Subcutaneous adipose tissue (tissue), 4 donors: Measurements from ENCODE around the gene EPHA5. TPM values are rescaled to one million over a fixed set of nuclear protein-coding genes. Genes with fewer than 3 reads are reported as not detected.

Experiments used
- CTCF ChIP-seq: fragments of 450-650 bp; IDR thresholded peaks from one replicate; pipeline ENCODE4 v1.5.1; 2016; ENCODE audit warnings: low read depth, mild to moderate bottlenecking, control low read depth, antibody characterized with exemption, moderate library complexity
- total RNA-seq, 4 donors: library from RNA; depleted of rRNA; stranded (reverse); fragments of >200 nt; gene quantifications; one replicate each; pipeline ENCODE4 v1.1.0, GENCODE V29; 2016

The EPHA5 gene
- total RNA-seq, 4 donors from 2014 or later, result 0.44 TPM; not detected in 3

DNA sequence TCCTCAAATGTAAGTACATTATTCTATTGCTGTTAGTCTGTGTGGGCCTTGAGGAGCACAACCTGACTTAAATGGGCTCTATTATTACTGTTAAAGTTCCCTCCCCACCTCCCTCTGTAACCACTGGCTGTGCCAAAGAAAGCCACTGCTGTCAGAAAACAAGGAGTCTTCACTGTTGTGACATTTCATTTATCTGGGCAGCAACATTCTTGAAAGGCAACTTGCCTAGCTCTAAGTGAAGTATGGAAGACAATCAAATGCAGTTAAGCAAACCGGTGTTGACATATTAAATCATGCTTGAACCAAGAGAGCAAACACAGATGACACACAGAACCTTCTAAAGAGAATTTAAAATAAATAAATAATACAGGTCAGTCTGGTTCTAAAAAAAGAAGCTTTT is 81.0 kb downstream of the EPHA5 start:
- TF ChIP-seq CTCF, result no peak

GRCh38 chr4:65580551-65580950 is 89.7 kb downstream of the EPHA5 start:
- TF ChIP-seq CTCF, result no peak

DNA sequence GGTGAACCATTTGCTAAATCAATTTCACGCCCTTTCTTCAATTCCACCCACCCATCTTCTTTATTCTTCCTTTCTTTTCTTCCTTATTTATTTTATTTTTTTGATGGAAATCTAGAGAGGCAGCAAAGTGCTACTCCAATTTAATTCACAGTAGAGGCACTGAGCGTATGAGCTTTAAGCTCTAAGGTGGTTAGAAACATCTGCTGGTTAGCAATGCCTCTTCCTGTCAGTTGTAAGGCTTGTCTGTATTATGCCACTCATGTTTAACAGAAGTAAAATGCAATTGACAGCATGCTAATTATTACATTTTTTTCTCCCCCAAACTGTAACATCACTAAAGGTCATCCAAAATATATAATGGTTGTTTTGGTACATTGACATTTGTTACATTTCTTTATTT is 103.8 kb downstream of the EPHA5 start:
- TF ChIP-seq CTCF, result no peak

DNA sequence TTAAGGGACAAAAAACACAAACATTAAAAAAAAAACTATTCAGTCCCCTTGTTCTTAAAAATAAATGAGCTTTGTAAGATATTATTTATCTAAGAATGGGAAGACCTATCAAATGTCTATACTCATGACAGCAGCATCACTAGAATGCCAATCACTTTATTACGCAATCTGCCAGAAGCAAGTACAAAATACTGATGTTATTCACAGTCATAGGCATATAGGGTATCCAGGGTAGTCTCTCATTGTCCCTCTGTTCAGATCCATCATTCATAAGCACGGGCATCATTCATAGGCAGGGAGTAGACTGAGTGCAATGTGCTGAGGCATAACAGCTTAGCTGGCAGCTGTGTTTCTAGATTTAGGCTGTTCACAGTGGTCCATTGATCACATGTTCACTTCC is 109.1 kb downstream of the EPHA5 start:
- no peak for TF ChIP-seq CTCF

DNA sequence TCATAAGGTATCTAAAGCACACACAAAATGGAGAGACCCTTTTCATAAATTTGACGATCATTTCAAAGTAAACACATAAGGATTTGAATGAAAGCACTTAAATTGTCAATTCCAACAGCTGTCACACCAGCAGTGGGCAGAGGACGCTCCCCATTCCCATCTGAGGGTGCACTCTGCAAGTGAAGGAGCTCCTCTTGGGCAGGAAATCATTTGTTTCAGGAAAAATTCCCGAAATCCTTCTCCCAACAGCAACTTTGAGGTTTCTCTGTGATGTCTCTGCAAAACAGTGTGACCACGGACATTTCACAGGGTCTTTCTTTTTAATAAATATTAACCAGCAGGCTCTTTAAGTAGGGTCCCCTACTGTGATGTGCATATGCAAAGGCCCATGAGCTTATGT is 111.0 kb downstream of the EPHA5 start:
- no peak for TF ChIP-seq CTCF

- TF ChIP-seq CTCF, result no peak
Observed at GRCh38 chr4:65552057-65552456, 118.2 kb downstream of the EPHA5 start.

GRCh38 chr4:65550500-65550899 is 119.8 kb downstream of the EPHA5 start:
- no peak for TF ChIP-seq CTCF
